OCI-LY7 (cell line): ENCODE data around the gene SSTR5. TPM values are rescaled to one million over a fixed set of nuclear protein-coding genes. Genes with fewer than 3 reads are reported as not detected.

Source experiments
- BruUV-seq: library from RNA; stranded (reverse); fragments of 400-500 nt; replicated peaks from 2 replicates; lab custom pipeline; 2021; lab: Mats Ljungman, UMichigan
- CTCF ChIA-PET: fragments of 300-600 bp; sonication (Branson Sonifier 250); formaldehyde crosslinking; loops from one replicate; lab custom pipeline; 2022; ENCODE audit warnings: antibody characterized with exemption; ENCODE audit not compliant: unreplicated experiment; lab: Charles Lee
- POLR2A ChIA-PET: fragments of 300-600 bp; sonication (Branson Sonifier 250); formaldehyde crosslinking; loops from one replicate; lab custom pipeline; 2022; ENCODE audit warnings: antibody characterized with exemption; lab: Charles Lee
- DNase-seq: peaks from one replicate; pipeline ENCODE4 v3.0.0-alpha.2; 2015; ENCODE audit warnings: low spot score
- H2AFZ ChIP-seq: fragments of 200-600 bp; sonication (generic), shearing (Covaris generic); 2 replicates; pipeline ENCODE4 v1.6.1; 2014; ENCODE audit warnings: mild to moderate bottlenecking, antibody characterized with exemption, low read length, moderate library complexity
- H3K27ac ChIP-seq: fragments of 200-600 bp; sonication (generic); 2 replicates; pipeline ENCODE4 v1.5.1; 2014; ENCODE audit warnings: mixed run types, low read depth, mild to moderate bottlenecking, moderate library complexity, low read length, inconsistent platforms; ENCODE audit not compliant: poor library complexity, severe bottlenecking
- H3K36me3 ChIP-seq: fragments of 200-600 bp; sonication (generic); 2 replicates; pipeline ENCODE4 v1.6.1; 2014; ENCODE audit warnings: mild to moderate bottlenecking, antibody characterized with exemption, low read length, moderate library complexity, mixed read lengths; ENCODE audit not compliant: insufficient read depth
- H3K4me1 ChIP-seq: fragments of 200-600 bp; sonication (generic); 2 replicates; pipeline ENCODE4 v1.5.1; 2014; ENCODE audit warnings: mild to moderate bottlenecking, low read length; ENCODE audit not compliant: insufficient read depth, poor library complexity, severe bottlenecking
- H3K4me2 ChIP-seq: fragments of 200-600 bp; sonication (generic); 2 replicates; pipeline ENCODE4 v1.6.1; 2014; ENCODE audit warnings: mild to moderate bottlenecking, low read length
- H3K4me3 ChIP-seq: fragments of 200-600 bp; sonication (generic); 2 replicates; pipeline ENCODE4 v1.5.1; 2014; ENCODE audit warnings: mild to moderate bottlenecking, low read depth, low read length; ENCODE audit not compliant: poor library complexity, severe bottlenecking
- H3K79me2 ChIP-seq: fragments of 200-600 bp; sonication (generic); 2 replicates; pipeline ENCODE4 v1.6.1; 2016; ENCODE audit warnings: low read depth, mild to moderate bottlenecking, low read length, moderate library complexity, mixed read lengths; ENCODE audit not compliant: insufficient read depth
- H3K9me2 ChIP-seq: fragments of 200-600 bp; sonication (generic); 2 replicates; pipeline ENCODE4 v1.6.1; 2016; ENCODE audit warnings: mild to moderate bottlenecking, low read length, mixed read lengths; ENCODE audit not compliant: insufficient read depth
- H3K9me3 ChIP-seq: fragments of 200-600 bp; sonication (generic); 2 replicates; pipeline ENCODE4 v1.6.1; 2014; ENCODE audit warnings: mild to moderate bottlenecking, mixed run types, low read length, mixed read lengths
- H4K20me1 ChIP-seq: fragments of 200-600 bp; sonication (generic); 2 replicates; pipeline ENCODE4 v1.6.1; 2014; ENCODE audit warnings: mild to moderate bottlenecking, antibody characterized with exemption, low read length, moderate library complexity, mixed read lengths; ENCODE audit not compliant: insufficient read depth
- EZH2phosphoT487 ChIP-seq: fragments of 200-600 bp; sonication (generic); IDR thresholded peaks from 2 replicates; pipeline ENCODE4 v1.6.1; 2018; ENCODE audit warnings: low read depth, borderline replicate concordance, mild to moderate bottlenecking, mixed run types, antibody characterized with exemption, low read length, moderate library complexity, mixed read lengths
- intact Hi-C: fragments of 100-400 bp; cut with micrococcal nuclease; formaldehyde crosslinking; loops from one replicate; pipeline ENCODE4 v1.10.0; 2022; ENCODE audit not compliant: unreplicated experiment
- total RNA-seq, 2 experiments: library from RNA; depleted of rRNA in 1 of 2; stranded (reverse); fragments of >200 nt in 1 of 2; shearing (Covaris generic) in 1 of 2; gene quantifications; 2 replicates each; pipeline ENCODE4 v1.2.3, GENCODE V29; 2014 to 2022
- TF ChIP-seq, protein P1 (sequence below): fragments of 200-600 bp; sonication (generic); conservative IDR thresholded peaks from 2 replicates; pipeline ENCODE4 v1.5.1; 2014; ENCODE audit warnings: mild to moderate bottlenecking, antibody characterized with exemption, low read length, moderate library complexity, mixed read lengths

Gene SSTR5
- total RNA-seq, 2 experiments from 2014 or later, result not detected

DNA sequence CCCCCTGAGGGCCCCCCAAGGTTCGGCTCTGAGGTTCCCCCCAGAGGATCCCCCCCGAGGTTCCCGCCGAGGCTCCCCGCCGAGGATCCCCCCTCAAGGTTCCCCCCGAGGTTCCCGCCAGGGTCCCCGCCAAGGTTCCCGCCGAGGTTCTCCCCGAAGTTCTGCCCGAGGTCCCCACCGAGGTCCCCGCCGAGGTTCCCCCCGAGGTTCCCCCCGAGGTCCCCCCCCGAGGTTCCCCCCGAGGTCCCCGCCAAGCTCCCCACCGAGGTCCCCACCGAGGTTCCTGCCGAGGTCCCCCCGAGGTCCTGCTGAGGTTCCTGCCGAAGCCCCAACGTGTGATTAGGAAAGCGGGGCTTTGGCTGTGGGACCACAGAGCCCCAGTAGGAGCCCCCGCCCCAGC is 32.2 kb upstream of the SSTR5 start:
- H3K9me2 ChIP-seq, result no peaks in the 10 kb centered on the region
- no peaks in the 10 kb centered on the region for H3K36me3 ChIP-seq
- H4K20me1 ChIP-seq, result no peaks in the 10 kb centered on the region
- no peaks in the 10 kb centered on the region for H3K9me3 ChIP-seq
- TF ChIP-seq, protein P1, sequence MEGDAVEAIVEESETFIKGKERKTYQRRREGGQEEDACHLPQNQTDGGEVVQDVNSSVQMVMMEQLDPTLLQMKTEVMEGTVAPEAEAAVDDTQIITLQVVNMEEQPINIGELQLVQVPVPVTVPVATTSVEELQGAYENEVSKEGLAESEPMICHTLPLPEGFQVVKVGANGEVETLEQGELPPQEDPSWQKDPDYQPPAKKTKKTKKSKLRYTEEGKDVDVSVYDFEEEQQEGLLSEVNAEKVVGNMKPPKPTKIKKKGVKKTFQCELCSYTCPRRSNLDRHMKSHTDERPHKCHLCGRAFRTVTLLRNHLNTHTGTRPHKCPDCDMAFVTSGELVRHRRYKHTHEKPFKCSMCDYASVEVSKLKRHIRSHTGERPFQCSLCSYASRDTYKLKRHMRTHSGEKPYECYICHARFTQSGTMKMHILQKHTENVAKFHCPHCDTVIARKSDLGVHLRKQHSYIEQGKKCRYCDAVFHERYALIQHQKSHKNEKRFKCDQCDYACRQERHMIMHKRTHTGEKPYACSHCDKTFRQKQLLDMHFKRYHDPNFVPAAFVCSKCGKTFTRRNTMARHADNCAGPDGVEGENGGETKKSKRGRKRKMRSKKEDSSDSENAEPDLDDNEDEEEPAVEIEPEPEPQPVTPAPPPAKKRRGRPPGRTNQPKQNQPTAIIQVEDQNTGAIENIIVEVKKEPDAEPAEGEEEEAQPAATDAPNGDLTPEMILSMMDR, result no peak
- TF ChIP-seq EZH2phosphoT487, result no peak
- H3K4me1 ChIP-seq, result no peaks in the 10 kb centered on the region
- POLR2A ChIA-PET, result no interaction called here
- H3K27ac ChIP-seq, result no peak overlapping the region
- H3K4me2 ChIP-seq, result no peak overlapping the region
- no peak overlapping the region for H3K4me3 ChIP-seq
- intact Hi-C loops, result no loop called here
- H3K79me2 ChIP-seq, result no peaks in the 10 kb centered on the region
- no TSS peak for BruUV-seq
- CTCF ChIA-PET, result no interaction called here
- H2AFZ ChIP-seq, result no peak overlapping the region
- DNase-seq, result no peak

DNA sequence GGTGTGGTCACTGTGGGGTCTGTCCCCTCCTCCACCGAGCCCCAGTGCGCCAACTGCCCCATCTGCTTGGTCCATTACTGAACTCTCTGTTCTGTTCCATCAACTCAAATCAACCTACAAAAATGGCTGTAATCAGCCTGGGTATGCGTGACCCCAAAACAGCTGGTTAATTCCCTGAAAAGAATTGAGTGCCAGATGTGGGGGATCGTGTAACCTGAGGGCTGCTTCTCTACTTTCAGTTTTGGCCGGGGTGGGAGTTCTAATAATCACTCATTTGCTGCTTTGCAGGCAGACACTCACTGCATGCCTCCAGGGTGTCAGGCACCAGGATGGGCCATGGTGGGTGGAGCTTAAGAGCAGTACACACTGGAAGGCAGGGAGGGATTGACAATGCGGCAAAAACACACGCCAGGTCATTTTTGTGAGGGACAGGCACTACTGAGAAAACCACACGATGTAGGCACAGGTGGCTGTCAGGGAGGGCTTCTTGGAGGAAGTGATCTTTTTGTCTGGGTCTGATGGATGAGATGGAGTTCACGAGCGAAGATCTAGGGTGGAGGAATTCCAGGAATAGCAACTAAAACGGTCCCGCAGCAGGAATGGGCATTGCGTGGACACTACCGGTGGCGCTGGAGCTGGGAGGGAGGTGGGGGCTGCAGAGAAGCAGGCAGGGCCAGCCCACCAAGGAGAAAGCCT is 30.4 kb upstream of the SSTR5 start:
- Histone ChIP-seq H4K20me1 (no peaks in the 10 kb centered on the region), H2AFZ (no peak overlapping the region), H3K4me2 (no peak overlapping the region), H3K9me2 (no peaks in the 10 kb centered on the region), H3K4me1 (no peaks in the 10 kb centered on the region), H3K36me3 (no peaks in the 10 kb centered on the region), H3K4me3 (no peak overlapping the region), H3K27ac (no peak overlapping the region), H3K79me2 (no peaks in the 10 kb centered on the region), H3K9me3 (no peaks in the 10 kb centered on the region)
- CTCF ChIA-PET, result no interaction called here
- POLR2A ChIA-PET, result no interaction called here
- no peak for DNase-seq
- intact Hi-C loops, result no loop called here
- no TSS peak for BruUV-seq
- no peak for TF ChIP-seq EZH2phosphoT487
- TF ChIP-seq, protein P1, result no peak

DNA sequence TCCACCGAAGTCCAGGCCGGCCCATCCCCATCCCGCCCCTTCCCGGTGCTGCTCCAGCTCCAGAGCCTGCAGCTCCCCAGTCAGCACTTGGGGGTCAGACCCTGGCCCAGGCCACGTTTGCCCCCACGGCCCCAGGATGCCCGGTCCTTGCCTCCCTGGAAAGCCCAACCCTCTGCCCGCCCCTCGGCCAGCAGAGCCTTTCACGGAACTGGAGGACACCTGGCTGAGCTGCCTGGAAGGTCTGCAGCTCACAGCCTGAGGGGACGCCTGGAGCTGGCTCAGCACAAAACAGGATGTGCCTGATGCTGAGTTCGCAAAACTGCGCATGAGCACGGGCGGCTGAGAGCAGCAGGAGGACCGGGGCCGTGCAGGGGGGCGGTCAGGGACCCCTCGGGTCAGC is 29.7 kb upstream of the SSTR5 start:
- TF ChIP-seq, protein P1, result no peak
- no peak for TF ChIP-seq EZH2phosphoT487
- H4K20me1 ChIP-seq, result no peaks in the 10 kb centered on the region
- BruUV-seq, result no TSS peak
- no peaks in the 10 kb centered on the region for H3K4me1 ChIP-seq
- H3K9me3 ChIP-seq, result no peaks in the 10 kb centered on the region
- CTCF ChIA-PET, result no interaction called here
- POLR2A ChIA-PET, result no interaction called here
- H2AFZ ChIP-seq, result no peak overlapping the region
- intact Hi-C loops, result no loop called here
- no peak overlapping the region for H3K4me2 ChIP-seq
- no peaks in the 10 kb centered on the region for H3K9me2 ChIP-seq
- no peak for DNase-seq
- no peak overlapping the region for H3K27ac ChIP-seq
- H3K4me3 ChIP-seq, result no peak overlapping the region
- H3K79me2 ChIP-seq, result no peaks in the 10 kb centered on the region
- no peaks in the 10 kb centered on the region for H3K36me3 ChIP-seq
